Measurements from ENCODE around the gene NAV2. TPM values are rescaled to one million over a fixed set of nuclear protein-coding genes. Genes with fewer than 3 reads are reported as not detected.
A peak's percentile ranks its signal among the peaks of the same experiment; 100 is the strongest.

Gene NAV2
- total RNA-seq, 1 experiment from 2014 or later = 2.1 TPM

DNA sequence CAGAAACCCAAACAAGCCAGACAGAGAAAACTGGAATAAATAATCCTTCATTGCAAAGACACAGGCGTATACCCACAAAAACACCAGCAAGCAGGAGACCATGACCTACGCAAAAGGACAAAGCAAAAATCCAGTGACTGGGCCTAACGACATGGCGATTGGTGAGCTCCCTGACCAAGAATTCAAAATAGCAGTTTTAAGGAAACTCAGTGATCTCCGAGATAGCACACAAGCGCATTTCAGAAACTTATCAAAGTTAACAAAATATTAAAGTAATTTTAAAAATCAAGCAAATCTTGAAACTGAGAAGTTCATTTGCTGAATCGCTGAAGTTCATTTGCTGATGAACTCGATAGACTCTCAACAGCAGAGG lies 420.0 kb downstream of the NAV2 start:
- DNase-seq (ENCODE audit: low read depth, low spot score) (no peak), ATAC-seq (no peak)
- Histone ChIP-seq H3K9ac (ENCODE audit: low read length) (no peak overlapping the region), H3K4me3 (replicated peaks in 1 of 2; ENCODE audit: low read depth in 1 of 2, low read length in 2 of 2) (no peak overlapping the region), H3K9me2 (ENCODE audit: insufficient read depth) (no peaks in the 10 kb centered on the region), H3K27me3 (ENCODE audit: insufficient read depth, low read length) (no peaks in the 10 kb centered on the region), H3K9me3 (ENCODE audit: control insufficient read depth in 1 of 2, insufficient read depth in 1 of 2, low read depth in 1 of 2, low read length in 2 of 2) (no peaks in the 10 kb centered on the region), H3K4me1 (ENCODE audit: control insufficient read depth in 1 of 2, insufficient read depth in 2 of 2, low read length in 2 of 2) (no peaks in the 10 kb centered on the region), H3K79me2 (ENCODE audit: insufficient read depth, low read length) (no peaks in the 10 kb centered on the region), H3K36me3 (ENCODE audit: control insufficient read depth in 1 of 2, insufficient read depth in 2 of 2, low read length in 2 of 2) (no peaks in the 10 kb centered on the region), H2AFZ (ENCODE audit: low read depth, low read length, poor library complexity, severe bottlenecking) (no peak overlapping the region), H3K4me2 (ENCODE audit: low read length) (peak overlapping the region; percentile 22; the same call in 1 of the 2 replicates), H4K20me1 (ENCODE audit: insufficient read depth) (no peaks in the 10 kb centered on the region), H3K27ac (ENCODE audit: low read depth, low read length) (no peak overlapping the region)
- intact Hi-C loops (cut with micrococcal nuclease) = loop anchor here (1.0 to 5.0 kb wide), 4 partner anchors 181 to 570 kb away; no protein-coding TSS in a partner anchor
- RAD21 ChIA-PET (ENCODE audit: low non-redundant PET in 1 of 2, low total read pairs in 2 of 2, uncharacterized antibody in 2 of 2, unreplicated experiment in 2 of 2) = interaction anchor here (0.7 to 0.8 kb wide), 2 partner anchors 181 to 223 kb away, joined by 3 to 4 read pairs; no protein-coding TSS in a partner anchor
- no TSS peak for BruUV-seq (replicated peaks)
- POLR2A ChIA-PET = no interaction called here
- CTCF ChIA-PET = interaction anchor here (0.7 to 2.8 kb wide), 34 partner anchors 12 to 575 kb away, joined by 3 to 28 read pairs (median 3); no protein-coding TSS in a partner anchor
- TF ChIP-seq ZNF274 (IDR thresholded peaks at IDR 0.05; ENCODE audit: low read depth, low read length) (no peak), POLR2A (IDR thresholded peaks at IDR 0.05; ENCODE audit: borderline replicate concordance, extremely low read depth, insufficient read depth, insufficient read length) (no peak), CBX3 (IDR thresholded peaks at IDR 0.05; ENCODE audit: low read depth) (no peak), POLR2AphosphoS5 (IDR thresholded peaks at IDR 0.05; ENCODE audit: low read depth, low read length) (no peak), SRF (IDR thresholded peaks at IDR 0.05; ENCODE audit: low read depth) (no peak), EGR1 (IDR thresholded peaks at IDR 0.05; ENCODE audit: low read depth) (no peak), SIN3A (IDR thresholded peaks at IDR 0.05; ENCODE audit: low read depth) (no peak), EZH2phosphoT487 (IDR thresholded peaks at IDR 0.05; ENCODE audit: borderline replicate concordance) (no peak), FOSL1 (IDR thresholded peaks at IDR 0.05; ENCODE audit: low read depth) (no peak), YY1 (IDR thresholded peaks at IDR 0.05; ENCODE audit: extremely low read depth, insufficient replicate concordance, low read depth, low read length) (no peak), RAD21 (IDR thresholded peaks at IDR 0.05; ENCODE audit: low read depth) (no peak), SP1 (IDR thresholded peaks at IDR 0.05; ENCODE audit: low read depth) (no peak), EZH2 (IDR thresholded peaks at IDR 0.05) (no peak)
- TF ChIP-seq, protein P1, sequence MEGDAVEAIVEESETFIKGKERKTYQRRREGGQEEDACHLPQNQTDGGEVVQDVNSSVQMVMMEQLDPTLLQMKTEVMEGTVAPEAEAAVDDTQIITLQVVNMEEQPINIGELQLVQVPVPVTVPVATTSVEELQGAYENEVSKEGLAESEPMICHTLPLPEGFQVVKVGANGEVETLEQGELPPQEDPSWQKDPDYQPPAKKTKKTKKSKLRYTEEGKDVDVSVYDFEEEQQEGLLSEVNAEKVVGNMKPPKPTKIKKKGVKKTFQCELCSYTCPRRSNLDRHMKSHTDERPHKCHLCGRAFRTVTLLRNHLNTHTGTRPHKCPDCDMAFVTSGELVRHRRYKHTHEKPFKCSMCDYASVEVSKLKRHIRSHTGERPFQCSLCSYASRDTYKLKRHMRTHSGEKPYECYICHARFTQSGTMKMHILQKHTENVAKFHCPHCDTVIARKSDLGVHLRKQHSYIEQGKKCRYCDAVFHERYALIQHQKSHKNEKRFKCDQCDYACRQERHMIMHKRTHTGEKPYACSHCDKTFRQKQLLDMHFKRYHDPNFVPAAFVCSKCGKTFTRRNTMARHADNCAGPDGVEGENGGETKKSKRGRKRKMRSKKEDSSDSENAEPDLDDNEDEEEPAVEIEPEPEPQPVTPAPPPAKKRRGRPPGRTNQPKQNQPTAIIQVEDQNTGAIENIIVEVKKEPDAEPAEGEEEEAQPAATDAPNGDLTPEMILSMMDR (IDR thresholded peaks at IDR 0.05 in 2 of 3, conservative IDR thresholded peaks at IDR 0.05 in 1 of 3; ENCODE audit: borderline replicate concordance in 1 of 3, insufficient read depth in 1 of 3, low read depth in 2 of 3, low read length in 2 of 3) = no peak
- TF ChIP-seq, protein P2, sequence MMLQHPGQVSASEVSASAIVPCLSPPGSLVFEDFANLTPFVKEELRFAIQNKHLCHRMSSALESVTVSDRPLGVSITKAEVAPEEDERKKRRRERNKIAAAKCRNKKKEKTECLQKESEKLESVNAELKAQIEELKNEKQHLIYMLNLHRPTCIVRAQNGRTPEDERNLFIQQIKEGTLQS (IDR thresholded peaks at IDR 0.05) = no peak
- TF ChIP-seq, protein P3, sequence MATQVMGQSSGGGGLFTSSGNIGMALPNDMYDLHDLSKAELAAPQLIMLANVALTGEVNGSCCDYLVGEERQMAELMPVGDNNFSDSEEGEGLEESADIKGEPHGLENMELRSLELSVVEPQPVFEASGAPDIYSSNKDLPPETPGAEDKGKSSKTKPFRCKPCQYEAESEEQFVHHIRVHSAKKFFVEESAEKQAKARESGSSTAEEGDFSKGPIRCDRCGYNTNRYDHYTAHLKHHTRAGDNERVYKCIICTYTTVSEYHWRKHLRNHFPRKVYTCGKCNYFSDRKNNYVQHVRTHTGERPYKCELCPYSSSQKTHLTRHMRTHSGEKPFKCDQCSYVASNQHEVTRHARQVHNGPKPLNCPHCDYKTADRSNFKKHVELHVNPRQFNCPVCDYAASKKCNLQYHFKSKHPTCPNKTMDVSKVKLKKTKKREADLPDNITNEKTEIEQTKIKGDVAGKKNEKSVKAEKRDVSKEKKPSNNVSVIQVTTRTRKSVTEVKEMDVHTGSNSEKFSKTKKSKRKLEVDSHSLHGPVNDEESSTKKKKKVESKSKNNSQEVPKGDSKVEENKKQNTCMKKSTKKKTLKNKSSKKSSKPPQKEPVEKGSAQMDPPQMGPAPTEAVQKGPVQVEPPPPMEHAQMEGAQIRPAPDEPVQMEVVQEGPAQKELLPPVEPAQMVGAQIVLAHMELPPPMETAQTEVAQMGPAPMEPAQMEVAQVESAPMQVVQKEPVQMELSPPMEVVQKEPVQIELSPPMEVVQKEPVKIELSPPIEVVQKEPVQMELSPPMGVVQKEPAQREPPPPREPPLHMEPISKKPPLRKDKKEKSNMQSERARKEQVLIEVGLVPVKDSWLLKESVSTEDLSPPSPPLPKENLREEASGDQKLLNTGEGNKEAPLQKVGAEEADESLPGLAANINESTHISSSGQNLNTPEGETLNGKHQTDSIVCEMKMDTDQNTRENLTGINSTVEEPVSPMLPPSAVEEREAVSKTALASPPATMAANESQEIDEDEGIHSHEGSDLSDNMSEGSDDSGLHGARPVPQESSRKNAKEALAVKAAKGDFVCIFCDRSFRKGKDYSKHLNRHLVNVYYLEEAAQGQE (IDR thresholded peaks at IDR 0.05; ENCODE audit: low read depth) = no peak
- TF ChIP-seq, protein P4, sequence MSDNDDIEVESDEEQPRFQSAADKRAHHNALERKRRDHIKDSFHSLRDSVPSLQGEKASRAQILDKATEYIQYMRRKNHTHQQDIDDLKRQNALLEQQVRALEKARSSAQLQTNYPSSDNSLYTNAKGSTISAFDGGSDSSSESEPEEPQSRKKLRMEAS (IDR thresholded peaks at IDR 0.05) = no peak

Measured in HCT116 (cell line).